Stimulated activated CD4-positive, alpha-beta T cell treated with anti-CD3 and anti-CD28 coated beads, Interleukin-4, amount 100 ng/mL, for 48 hours (primary cell): ENCODE data around the gene DDO.

Experiments used
- DNase-seq, 2 donors: peaks; one replicate each; pipeline ENCODE4 v3.0.0-alpha.2; 2020; ENCODE audit warnings: low read depth in 2 of 2

Gene DDO

DNA sequence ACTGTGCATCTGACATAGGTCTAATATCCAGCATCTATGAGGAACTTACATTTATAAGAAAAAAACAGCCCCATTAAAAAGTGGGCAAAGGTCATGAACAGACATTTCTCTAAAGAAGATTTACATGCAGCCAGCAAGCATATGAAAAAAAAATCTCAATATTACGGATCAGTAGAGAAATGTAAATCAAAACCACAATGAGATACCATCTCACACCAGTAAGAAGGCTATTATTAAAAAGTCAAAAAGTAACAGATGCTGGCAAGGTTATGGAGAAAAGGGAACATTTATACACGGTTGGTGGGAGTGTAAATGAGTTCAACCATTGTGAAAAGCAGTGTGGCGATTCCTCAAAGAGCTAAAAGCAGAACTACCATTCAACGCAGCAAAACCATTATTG is 70.3 kb downstream of the DDO start:
- DNase-seq, result no peak

- DNase-seq, result no peak
Observed at GRCh38 chr6:110342759-110343158, 72.6 kb downstream of the DDO start.
